Transverse colon (tissue), 4 donors: Measurements from ENCODE around the gene LHFPL6. TPM values are rescaled to one million over a fixed set of nuclear protein-coding genes. Genes with fewer than 3 reads are reported as not detected.

Experiments
- DNase-seq: peaks from one replicate; pipeline ENCODE4 v3.0.0-alpha.2; 2019
- H3K27ac ChIP-seq, 4 donors: fragments of 200-600 bp; sonication (generic); 2 replicates each; pipeline ENCODE4 v1.5.1; 2016 to 2018; ENCODE audit warnings: inconsistent platforms in 4 of 4
- H3K27me3 ChIP-seq: fragments of 200-600 bp; sonication (generic); 2 replicates; pipeline ENCODE4 v1.5.1; 2017; ENCODE audit warnings: inconsistent platforms
- H3K36me3 ChIP-seq, 4 donors: fragments of 200-600 bp; sonication (generic); 2 replicates each; pipeline ENCODE4 v1.5.1; 2017 to 2019; ENCODE audit warnings: inconsistent platforms in 4 of 4
- H3K4me1 ChIP-seq, 4 donors: fragments of 200-600 bp; sonication (generic); 2 replicates each; pipeline ENCODE4 v1.5.1; 2017 to 2020; ENCODE audit warnings: inconsistent platforms in 4 of 4
- H3K4me3 ChIP-seq, 4 donors: fragments of 200-600 bp; sonication (generic); 1 replicate in 1 of 4; 2 replicates in 3 of 4; pipeline versions ENCODE4 v1.5.1 to v1.6.1; 2017 to 2019; ENCODE audit warnings: inconsistent platforms in 4 of 4
- H3K9me3 ChIP-seq, 2 donors: fragments of 200-600 bp; sonication (generic); 2 replicates each; pipeline ENCODE4 v1.5.1; 2017 to 2019; ENCODE audit warnings: inconsistent platforms in 2 of 2
- CTCF ChIP-seq, 5 experiments: fragments of 200-600 bp in 3 of 5; fragments of 450-650 bp in 2 of 5; sonication (generic) in 3 of 5; IDR thresholded peaks; 1 replicate in 2 of 5; 2 replicates in 3 of 5; pipeline ENCODE4 v1.5.1; 2016 to 2017; ENCODE audit warnings: antibody characterized with exemption in 5 of 5, inconsistent platforms in 3 of 5, mild to moderate bottlenecking in 2 of 5, moderate library complexity in 1 of 5
- EP300 ChIP-seq: sonication (generic); formaldehyde crosslinking; IDR thresholded peaks from one replicate; pipeline ENCODE4 v1.6.1; 2017; ENCODE audit warnings: antibody characterized with exemption, low read depth
- POLR2A ChIP-seq: fragments of 450-650 bp; IDR thresholded peaks from one replicate; pipeline ENCODE4 v1.6.1; 2016; ENCODE audit warnings: antibody characterized with exemption, mild to moderate bottlenecking, moderate library complexity
- POLR2AphosphoS5 ChIP-seq, 3 donors: sonication (generic); formaldehyde crosslinking; IDR thresholded peaks; one replicate each; pipeline ENCODE4 v1.6.1; 2016; ENCODE audit warnings: antibody characterized with exemption in 3 of 3
- WGBS, 2 donors: methylation state at CpG; one replicate each; pipeline ENCODE4 v1.1.5; 2018; ENCODE audit warnings: low coverage in 1 of 2; 5-methylcytosine and 5-hydroxymethylcytosine counted together
- in situ Hi-C, 4 donors: fragments of 200-750 bp; cut with MboI; loops; one replicate each; pipeline versions ENCODE4 v1.15.0 to v1.15.1; 2017; ENCODE audit warnings: low sequenced_read_pairs in 3 of 4, low pct_ligation_motif_present in 1 of 4, low pct_unique_long_range_greater_than_20kb in 1 of 4
- intact Hi-C: fragments of 100-400 bp; cut with DNase I; formaldehyde crosslinking; loops from one replicate; pipeline ENCODE4 v1.15.1; 2023; ENCODE audit warnings: low total_unique reads
- total RNA-seq, 4 donors: library from RNA; depleted of rRNA; stranded (reverse); fragments of >200 nt; gene quantifications; one replicate each; pipeline ENCODE4 v1.1.0, GENCODE V29; 2016

LHFPL6 gene
- total RNA-seq, 4 donors from 2014 or later = 4.2 to 18.6 (median 9.3) TPM

- DNase-seq = no peak
- Histone ChIP-seq H3K9me3 (no peaks in the 10 kb centered on the region), H3K36me3 (no peaks in the 10 kb centered on the region), H3K27ac (no peak overlapping the region), H3K27me3 (peaks cover 38% of the 10 kb centered on the region), H3K4me1 (peaks cover 0 to 17% (median 5%) of the 10 kb centered on the region in 4 donors), H3K4me3 (no peak overlapping the region)
- intact Hi-C loops (no loop called here), in situ Hi-C loops (loop anchor here in 2 of 4 donors (25.0 kb wide), 2 partner anchors 343 to 568 kb away; partner anchors contain the start of genes NHLRC3 (in 1 of the 2) and PROSER1 (in 1 of the 2))
- WGBS, 2 donors = 83 to 96% methylated on average over 1 to 3 of the region's 3 CpGs
- TF ChIP-seq EP300 (no peak), CTCF (IDR thresholded peaks at IDR 0.05) (no peak), POLR2A (no peak), POLR2AphosphoS5 (IDR thresholded peaks at IDR 0.05) (no peak)
Measured at GRCh38 chr13:39605677-39606320, 2.8 kb upstream of the LHFPL6 start.

- no peak overlapping the region for H3K27ac ChIP-seq
- peaks cover 0 to 17% (median 5%) of the 10 kb centered on the region in 4 donors for H3K4me1 ChIP-seq
- DNase-seq = no peak
- WGBS, 2 donors = 65 to 72% methylated on average over 5 of the region's 5 CpGs
- no peaks in the 10 kb centered on the region for H3K9me3 ChIP-seq
- in situ Hi-C loops (loop anchor here in 2 of 4 donors (25.0 kb wide), 2 partner anchors 342 to 567 kb away; partner anchors contain the start of genes NHLRC3 (in 1 of the 2) and PROSER1 (in 1 of the 2)), intact Hi-C loops (no loop called here)
- peaks cover 41% of the 10 kb centered on the region for H3K27me3 ChIP-seq
- H3K36me3 ChIP-seq = no peaks in the 10 kb centered on the region
- H3K4me3 ChIP-seq = no peak overlapping the region
- TF ChIP-seq CTCF (IDR thresholded peaks at IDR 0.05) (no peak), POLR2AphosphoS5 (IDR thresholded peaks at IDR 0.05) (no peak), POLR2A (no peak), EP300 (no peak)
Measured at GRCh38 chr13:39604756-39605155, 1.8 kb upstream of the LHFPL6 start.

GRCh38 chr13:39603424-39603947 is 493 bp upstream of the LHFPL6 start:
- peak overlapping the region; percentile 77 to 88 (median 84) for H3K27ac ChIP-seq
- in situ Hi-C loops (loop anchor here in 2 of 4 donors (25.0 kb wide), 2 partner anchors 341 to 566 kb away; partner anchors contain the start of genes NHLRC3 (in 1 of the 2) and PROSER1 (in 1 of the 2)), intact Hi-C loops (no loop called here)
- peak; percentile 8 for DNase-seq
- H3K4me3 ChIP-seq = peak overlapping the region; percentile 47 to 77 (median 62)
- TF ChIP-seq EP300 (no peak), CTCF (IDR thresholded peaks at IDR 0.05) (no peak), POLR2AphosphoS5 (IDR thresholded peaks at IDR 0.05) (no peak), POLR2A (no peak)
- H3K36me3 ChIP-seq = no peaks in the 10 kb centered on the region
- no peaks in the 10 kb centered on the region for H3K9me3 ChIP-seq
- peaks cover 0 to 23% (median 5%) of the 10 kb centered on the region in 4 donors for H3K4me1 ChIP-seq
- peaks cover 41% of the 10 kb centered on the region for H3K27me3 ChIP-seq
- 0 to 3% methylated on average over 2 to 15 of the region's 15 CpGs for WGBS, 2 donors

GRCh38 chr13:39602277-39602613 is 748 bp downstream of the LHFPL6 start:
- in situ Hi-C loops = loop anchor here in 2 of 4 donors (25.0 kb wide), 2 partner anchors 340 to 565 kb away; partner anchors contain the start of genes NHLRC3 (in 1 of the 2) and PROSER1 (in 1 of the 2)
- Histone ChIP-seq H3K4me1 (peaks cover 0 to 23% (median 5%) of the 10 kb centered on the region in 4 donors), H3K4me3 (peak overlapping the region; percentile 47 to 77 (median 62)), H3K9me3 (no peaks in the 10 kb centered on the region), H3K36me3 (no peaks in the 10 kb centered on the region), H3K27ac (peak overlapping the region; percentile 77 to 88 (median 84)), H3K27me3 (peaks cover 41% of the 10 kb centered on the region)
- intact Hi-C loops = no loop called here
- DNase-seq = no peak
- TF ChIP-seq POLR2AphosphoS5 (IDR thresholded peaks at IDR 0.05) (no peak), POLR2A (no peak), CTCF (IDR thresholded peaks at IDR 0.05) (no peak), EP300 (no peak)
- 0 to 2% methylated on average over 7 to 11 of the region's 11 CpGs for whole genome bisulfite sequencing, 2 donors
